Fibroblast of the conjunctiva (primary cell): Measurements from ENCODE around the gene CTBP1.
A peak's percentile ranks its signal among the peaks of the same experiment; 100 is the strongest.

Experiments
- DNase-seq: peaks from one replicate; pipeline ENCODE4 v3.0.0-alpha.2; 2010; ENCODE audit warnings: low read depth

Gene CTBP1

GRCh38 chr4:1209821-1210220, 39.1 kb downstream of the CTBP1 start:
- peak; percentile 61 for DNase-seq

DNA sequence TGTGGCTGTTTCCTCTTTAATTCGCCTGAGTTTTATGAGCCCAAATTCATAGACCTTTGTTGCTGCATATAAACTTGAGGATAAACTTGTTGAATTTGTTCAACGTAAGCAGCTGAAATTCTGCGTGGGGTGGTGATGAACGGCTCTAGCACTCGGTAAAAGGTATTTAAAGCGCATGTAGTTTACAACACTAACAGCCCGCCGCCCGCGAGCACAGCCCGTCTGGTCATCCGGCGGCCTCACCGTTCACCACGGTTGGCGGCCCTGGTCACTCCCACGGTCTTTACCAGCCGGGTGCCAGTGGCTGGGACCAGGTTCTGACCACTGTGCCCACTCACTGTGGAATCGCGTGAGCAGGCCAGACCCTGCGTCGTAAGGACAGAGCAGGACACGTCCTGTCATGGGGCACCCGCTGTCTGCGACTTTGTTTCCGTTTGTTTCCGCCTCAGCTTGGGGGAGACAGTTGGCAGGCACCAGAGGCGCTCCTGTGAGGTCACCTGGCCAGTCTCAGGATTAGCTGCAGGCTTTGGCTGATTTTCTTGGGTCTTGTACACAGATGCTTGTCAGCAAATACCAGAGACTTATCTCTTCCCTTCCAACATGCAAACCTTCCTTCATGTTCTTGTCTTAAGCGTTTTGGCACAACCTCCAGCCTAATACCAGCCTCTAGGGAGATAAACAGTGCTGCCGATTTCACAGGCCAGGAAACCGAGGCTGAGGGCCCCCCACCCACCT, 39.8 kb downstream of the CTBP1 start:
- no peak for DNase-seq

DNA sequence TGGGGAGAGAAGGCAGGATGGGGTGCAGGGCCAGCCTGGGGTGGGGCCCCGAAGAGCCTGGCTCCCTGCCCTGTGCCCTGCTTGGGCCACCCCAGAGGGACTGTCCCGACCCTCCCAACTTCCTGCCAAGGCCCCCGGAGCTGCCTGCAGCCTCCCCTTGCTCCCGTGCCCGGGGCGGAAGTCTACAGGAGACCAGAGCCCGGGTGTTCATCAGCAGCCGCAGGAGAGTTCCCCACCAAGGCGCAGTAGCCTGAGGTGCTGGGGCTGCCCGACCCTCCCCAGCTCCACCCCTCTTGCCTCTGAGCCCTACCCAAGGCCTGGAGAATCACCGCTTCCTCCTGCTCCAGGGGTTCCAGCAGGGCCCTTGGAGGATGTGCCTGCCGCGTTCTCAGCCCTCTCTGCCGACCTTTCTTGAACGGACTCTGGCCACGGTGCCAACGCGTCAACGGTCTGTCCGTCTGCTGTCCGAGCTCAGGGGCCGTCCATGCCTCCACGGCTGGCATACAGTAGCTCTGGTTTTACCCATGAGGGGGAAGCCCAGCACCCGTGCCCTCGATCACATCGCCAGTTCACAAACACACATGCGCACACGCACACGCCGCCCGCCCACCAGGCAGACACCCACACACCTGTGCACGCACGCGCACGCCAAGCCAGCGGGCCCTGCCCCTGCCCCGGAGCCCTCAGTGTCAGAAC, 40.5 kb downstream of the CTBP1 start:
- DNase-seq: no peak

GRCh38 chr4:1207603-1208265, 41.2 kb downstream of the CTBP1 start:
- DNase-seq: peak; percentile 76

DNA sequence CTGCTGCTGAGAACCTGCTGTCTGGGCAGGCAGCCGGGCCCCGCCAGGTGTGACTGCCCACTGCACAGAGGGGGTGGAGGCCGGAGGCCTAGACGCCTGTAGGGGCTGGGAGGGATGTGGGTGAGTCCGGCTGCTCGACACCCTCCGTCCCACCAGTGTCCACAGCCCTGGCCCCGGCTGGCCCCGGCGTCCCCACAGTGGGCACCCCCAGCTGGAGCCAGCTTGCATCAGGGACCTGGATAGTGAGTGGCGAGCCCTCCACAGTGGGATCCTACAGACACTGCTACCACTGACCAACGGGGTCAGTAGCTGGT, 41.8 kb downstream of the CTBP1 start:
- no peak for DNase-seq

DNA sequence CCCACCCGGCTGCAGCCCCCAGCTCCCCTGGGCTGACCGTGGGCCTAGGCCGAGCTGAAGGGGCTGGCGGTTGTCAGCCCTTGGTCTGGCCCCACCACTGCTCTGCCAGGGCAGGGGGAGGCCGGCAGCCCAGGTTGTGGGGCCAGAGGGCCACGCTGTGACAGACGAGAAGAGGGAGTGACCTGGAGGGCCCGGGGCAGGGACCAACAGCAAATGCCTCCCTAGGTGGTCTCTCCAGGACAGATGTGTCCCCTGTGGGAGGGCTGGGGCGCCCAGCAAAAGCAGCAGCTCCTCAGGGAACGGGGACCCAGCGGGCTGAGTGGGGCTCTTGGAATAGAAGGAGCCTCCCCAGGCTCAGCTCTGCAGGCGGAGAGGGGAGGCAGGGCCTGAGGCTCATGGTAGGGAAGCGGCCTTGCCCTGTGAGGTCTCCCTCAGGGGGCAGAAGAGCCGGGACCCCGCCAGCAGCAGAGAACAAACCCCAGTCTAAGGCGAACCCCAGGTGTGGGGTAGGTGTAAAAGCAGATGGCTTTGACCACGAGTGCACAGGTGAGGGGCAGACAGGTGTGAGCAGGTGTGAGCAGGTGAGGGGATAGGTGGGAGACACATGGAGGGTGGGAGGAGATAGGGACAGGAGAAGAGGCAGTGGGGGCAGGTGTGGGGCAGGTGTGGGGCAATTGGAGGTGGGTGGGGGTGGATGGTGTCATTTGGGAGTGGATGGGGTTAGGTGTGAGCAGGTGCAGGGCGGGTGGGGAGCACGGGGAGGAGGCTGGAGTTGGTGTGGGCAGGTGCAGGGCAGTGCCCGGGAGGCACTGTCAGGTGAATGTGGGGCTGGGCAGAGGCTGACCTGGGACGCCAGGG, 42.4 kb downstream of the CTBP1 start:
- no peak for DNase-seq

DNA sequence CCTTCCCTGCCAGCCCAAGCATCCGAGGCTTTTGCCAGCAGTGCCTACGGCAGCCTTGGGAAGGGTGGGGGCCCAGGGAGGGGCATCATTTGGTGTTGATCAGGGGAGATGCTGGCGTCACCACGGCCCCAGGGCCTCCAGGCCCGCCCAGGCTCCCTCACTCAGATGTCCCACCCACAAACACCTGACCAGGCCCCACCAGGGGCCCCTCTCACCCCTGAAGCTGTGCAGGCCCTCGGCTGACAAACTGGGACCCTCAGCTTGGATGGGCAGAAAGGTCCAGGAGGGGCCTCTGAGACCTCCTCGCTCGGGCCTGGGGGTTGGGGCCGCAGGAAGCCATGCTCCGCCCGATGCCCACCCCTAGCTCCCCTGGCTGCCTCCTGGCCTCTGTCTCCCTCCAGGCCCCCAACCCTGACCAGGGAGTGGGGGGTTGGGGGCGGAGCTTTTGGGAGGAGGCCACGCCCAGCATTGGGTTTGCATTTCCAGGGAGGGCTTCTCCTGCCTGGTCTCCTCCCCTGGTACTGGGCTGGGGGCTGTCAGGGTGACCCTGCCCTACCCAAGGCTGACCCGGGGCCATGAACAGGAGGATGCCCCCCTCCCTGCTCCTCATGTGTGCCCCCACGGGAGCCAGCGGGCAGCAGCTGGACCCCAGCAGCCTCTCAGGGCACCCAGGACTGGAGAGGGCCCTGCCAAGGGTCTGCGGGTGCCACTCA, 43.2 kb downstream of the CTBP1 start:
- no peak for DNase-seq

DNA sequence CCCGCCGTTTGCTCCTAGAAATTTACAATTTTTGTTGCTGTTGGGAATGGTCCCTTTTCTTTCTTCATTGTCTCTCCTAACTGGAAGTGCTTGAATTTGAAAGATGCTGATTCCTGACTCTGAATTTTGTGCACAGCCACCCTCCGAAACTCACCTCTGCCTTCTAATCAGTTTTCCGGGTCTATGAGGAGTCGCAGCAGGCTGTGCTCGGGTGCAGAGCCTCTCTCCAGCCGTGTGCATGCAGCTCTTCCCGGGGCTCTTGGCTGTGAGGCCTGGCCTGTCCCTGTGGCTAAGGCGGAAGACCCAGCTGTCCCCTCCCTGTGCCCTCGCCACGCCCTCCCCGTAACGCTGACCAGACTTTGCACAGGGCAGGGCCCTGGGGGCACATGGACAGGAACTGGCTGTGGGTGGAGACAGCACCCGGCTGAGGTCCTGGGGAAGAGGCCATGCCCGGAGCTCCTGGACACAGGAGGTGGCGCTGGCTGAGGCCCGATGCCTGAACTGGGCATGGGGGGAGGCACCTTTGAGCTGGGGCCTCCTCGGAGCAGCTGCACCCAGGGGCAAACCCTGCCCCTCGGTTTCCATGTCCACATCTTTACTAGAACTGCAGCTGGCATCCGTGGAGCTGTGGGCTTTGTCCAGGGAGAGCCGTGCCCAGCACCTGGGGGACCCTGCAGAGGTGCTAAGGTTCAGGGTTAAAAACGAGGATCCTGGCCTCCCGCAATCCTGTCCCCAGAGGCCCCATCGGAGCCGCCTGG, 43.9 kb downstream of the CTBP1 start:
- DNase-seq: no peak

DNA sequence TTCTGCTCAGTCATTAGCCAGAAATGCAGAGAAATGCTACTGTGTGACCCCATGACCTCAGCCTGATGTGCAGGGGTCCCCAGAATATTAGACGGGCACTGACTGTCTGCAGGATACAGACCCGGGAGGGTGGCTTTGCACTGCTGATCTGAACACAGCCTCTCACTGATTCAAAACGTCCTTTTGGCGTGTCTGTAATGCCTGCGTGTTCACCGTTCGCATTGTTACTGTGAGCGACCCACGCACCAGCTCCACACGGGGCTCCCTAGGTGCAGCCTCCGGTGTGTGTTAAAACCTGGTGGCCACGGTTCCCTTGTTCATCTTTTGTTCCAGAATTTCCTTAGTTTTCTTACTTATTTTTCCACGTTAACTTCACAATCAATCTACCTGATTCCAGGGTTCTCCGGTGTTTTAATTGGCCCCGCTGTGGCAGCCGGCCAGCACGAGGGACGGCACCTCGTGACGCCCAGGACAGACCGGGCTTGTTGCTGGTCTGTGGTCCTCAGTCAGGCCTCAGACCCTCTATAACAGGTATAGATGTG, 44.6 kb downstream of the CTBP1 start:
- no peak for DNase-seq

- DNase-seq: no peak
These were observed 45.8 kb downstream of the CTBP1 start for GRCh38 chr4:1203026-1203616.

GRCh38 chr4:1202526-1203011, 46.4 kb downstream of the CTBP1 start:
- no peak for DNase-seq

DNA sequence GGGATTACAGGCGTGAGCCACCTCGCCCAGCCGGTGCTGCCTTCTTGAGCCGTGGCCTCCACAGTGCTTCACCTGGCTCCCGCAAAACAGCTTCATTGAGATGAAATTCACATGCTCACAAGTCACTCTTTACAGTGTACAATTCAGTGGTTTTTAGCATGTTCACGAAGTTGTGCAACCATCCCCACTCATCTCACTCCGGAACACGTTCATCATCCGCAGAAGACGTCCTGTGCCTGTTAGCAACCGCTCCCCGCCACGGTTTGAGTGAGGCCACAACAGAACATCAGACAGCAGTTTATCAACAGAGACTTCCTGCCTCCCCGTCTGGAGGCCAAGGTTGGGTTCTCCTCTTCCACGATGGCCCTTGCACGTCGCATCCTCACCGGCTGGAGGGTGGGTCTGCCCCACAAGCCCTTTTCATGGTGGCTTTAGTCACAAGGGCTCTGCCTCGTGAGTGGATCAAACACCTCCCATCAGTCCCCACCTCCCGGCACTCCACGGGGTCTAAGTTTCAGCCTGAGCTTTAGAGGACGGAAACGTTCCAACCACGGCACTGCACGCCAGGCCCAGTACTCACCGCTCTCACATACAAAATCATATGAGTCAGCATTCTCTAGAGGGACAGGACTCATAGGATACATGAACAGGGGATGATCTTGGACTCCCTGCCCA, 46.9 kb downstream of the CTBP1 start:
- no peak for DNase-seq

GRCh38 chr4:1200425-1201035, 48.4 kb downstream of the CTBP1 start:
- DNase-seq: peak; percentile 60

GRCh38 chr4:1199556-1200331, 49.2 kb downstream of the CTBP1 start:
- no peak for DNase-seq

DNA sequence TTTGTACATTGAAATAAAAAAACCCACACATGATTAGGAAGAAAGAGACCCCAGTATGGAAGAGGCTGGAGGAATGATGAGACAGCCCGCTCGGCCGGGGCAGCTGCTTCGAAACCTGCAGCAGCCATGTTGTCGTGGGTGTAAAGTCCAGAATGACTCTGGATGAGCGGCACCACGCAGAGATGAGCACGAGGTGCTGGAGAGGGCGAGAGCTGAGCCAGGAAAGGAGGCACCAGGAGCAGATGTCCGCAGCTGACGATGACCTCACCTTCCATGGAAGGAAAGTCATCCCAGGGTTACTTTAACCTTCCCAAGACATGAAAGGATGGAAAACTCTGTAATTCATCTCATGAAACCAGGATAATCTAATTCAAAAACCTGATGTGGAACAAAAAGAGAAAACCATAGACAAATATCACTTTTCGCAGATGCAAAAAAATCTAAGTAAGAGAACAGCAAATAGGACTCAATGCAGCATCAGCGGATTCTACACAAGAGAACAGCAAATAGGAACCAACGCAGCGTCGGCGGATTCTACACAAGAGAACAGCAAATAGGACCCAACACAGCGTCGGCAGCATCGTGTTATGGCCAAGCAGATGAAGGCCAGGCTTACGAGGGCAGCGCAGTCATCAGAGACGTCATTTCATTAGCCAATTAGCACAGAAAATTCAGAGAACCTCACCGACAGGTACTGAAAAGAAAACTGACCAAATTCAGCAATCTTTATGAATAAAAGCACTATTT, 50.7 kb downstream of the CTBP1 start:
- DNase-seq: no peak

GRCh38 chr4:1196421-1197183, 52.3 kb downstream of the CTBP1 start:
- DNase-seq: no peak

GRCh38 chr4:1195891-1196401, 53.0 kb downstream of the CTBP1 start:
- DNase-seq: no peak
